ENCODE results near the gene DPF3.

The DPF3 gene

DNA sequence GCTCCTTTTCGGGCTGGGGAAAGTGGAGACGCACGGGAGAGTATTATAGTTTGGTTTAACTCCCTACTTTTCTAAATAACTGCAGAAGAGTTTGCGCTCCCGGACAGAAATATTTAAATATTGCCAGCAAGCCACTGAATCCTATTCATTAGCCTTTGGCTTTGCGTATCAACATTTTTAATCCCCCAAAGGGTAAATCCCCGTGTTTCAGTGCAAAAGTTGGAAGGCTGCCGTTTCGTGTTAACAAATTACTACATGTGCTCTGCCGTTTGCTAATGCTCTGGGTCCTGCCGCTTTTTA lies 372 bp upstream of the DPF3 start:
- TF ChIP-seq GATA3 (IDR thresholded peaks at IDR 0.05; ENCODE audit: low read depth, low read length) (no peak), GATA2 (IDR thresholded peaks at IDR 0.05; ENCODE audit: low read depth, low read length) (no peak)

GRCh38 chr14:72892879-72893635 lies 844 bp downstream of the DPF3 start:
- no peak for TF ChIP-seq GATA2 (IDR thresholded peaks at IDR 0.05; ENCODE audit: low read depth, low read length)
- no peak for TF ChIP-seq GATA3 (IDR thresholded peaks at IDR 0.05; ENCODE audit: low read depth, low read length)

DNA sequence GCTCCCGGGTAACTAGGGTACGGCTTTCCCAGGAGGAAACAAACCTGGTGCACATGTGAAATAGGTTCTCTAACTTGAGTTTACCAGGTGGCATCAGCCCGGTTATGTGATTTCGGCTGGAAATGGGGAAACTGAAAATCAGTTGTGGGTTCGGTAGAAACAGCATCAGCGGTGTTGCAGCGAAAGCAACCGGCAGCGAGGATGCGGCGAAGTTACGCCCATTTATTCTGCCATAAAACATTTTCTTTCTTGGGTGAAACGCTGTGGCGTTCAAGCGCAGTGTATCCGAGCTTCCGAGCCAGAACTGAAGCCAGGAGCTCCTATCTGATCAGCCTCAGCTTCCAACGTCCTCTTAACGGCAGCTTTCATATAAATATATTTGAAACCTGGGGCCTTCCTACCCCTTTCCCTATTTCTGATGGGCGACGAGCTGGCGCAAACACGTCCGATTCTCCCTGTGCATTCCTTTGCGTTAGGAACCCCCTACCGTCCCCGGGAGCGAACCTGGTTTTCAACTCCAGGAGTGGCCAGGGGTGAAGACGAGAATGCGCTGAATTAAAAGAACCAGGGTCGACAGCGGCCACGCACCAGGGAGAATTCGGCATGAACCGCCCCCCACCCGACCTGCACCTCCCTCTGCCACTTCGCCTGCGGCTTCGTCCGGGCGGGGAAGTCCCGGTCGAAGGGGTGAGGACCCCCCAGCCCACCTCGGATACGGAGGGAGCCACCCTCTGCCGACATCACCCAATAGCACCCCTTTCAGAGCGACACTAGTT lies 1.6 kb downstream of the DPF3 start:
- TF ChIP-seq GATA2 (IDR thresholded peaks at IDR 0.05; ENCODE audit: low read depth, low read length) (no peak), GATA3 (IDR thresholded peaks at IDR 0.05; ENCODE audit: low read depth, low read length) (no peak)

DNA sequence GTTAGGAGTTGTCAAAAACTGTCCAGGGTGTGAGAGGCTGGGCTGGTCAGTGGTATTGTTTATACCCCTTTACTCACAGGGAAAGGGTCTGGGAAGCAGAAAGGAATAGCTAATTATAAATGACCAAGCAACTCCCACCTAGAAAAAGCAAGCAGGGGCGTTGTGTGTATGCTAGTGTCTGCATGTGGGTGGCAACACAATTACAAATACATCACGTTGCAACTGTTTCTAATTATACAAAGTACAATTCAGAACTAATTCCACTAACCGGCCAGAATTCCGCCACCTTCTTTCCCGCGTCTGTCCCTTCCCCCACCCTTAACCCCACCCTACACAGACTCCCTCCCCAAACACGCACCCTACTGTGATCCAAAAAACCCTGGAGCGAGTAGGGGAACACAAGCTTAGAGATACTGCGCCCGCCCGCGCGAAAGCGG lies 2.2 kb downstream of the DPF3 start:
- TF ChIP-seq GATA2 (IDR thresholded peaks at IDR 0.05; ENCODE audit: low read depth, low read length) = no peak
- TF ChIP-seq GATA3 (IDR thresholded peaks at IDR 0.05; ENCODE audit: low read depth, low read length) = no peak

- TF ChIP-seq GATA2 (IDR thresholded peaks at IDR 0.05; ENCODE audit: low read depth, low read length) = no peak
- TF ChIP-seq GATA3 (IDR thresholded peaks at IDR 0.05; ENCODE audit: low read depth, low read length) = no peak
Measured at GRCh38 chr14:72889366-72889765, 4.5 kb downstream of the DPF3 start.

DNA sequence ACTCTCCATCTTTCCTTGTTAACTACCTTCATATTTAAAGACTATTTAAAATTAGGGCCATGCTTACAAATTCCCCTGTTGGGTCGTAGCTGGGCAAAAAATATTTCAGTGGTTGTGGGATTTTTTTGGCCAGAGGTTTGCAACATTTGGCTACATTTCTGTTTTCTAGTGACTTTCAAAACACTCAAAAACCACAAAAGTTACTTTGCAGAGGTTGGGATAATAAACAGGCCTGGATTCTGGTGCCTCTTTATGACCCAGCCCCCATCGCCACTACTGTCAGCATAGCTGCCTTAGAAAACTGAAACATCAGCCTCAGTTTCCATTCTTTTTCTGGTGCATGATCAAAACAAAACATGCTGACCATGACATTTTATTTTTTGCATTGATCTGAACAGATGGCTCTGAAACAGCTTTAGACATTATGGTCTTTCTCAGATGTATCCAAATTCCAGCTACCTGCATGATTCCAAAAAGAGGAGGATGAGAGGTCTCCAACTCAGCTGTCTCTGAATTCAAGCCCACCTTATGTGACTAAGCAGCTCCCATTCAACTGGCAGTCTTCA lies 5.2 kb downstream of the DPF3 start:
- no peak for TF ChIP-seq GATA3 (IDR thresholded peaks at IDR 0.05; ENCODE audit: low read depth, low read length)
- no peak for TF ChIP-seq GATA2 (IDR thresholded peaks at IDR 0.05; ENCODE audit: low read depth, low read length)

DNA sequence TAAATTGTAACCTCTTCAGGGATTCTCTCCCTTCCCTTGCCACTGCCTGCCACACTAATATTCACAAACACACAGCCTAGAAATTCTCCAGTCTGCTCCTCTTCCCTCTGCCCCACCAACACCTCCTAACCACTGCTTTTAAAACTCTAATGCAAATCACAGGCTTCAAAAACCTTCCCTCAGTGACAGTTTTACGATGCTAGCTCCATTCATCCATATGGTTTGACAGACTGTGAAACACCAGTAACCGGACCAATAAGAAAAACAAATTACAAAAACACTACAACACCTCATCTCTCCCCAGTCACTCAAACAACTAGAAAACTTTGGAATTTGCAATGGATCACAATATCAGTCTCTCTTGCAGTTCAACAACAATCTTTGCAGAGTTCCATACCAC lies 5.7 kb downstream of the DPF3 start:
- no peak for TF ChIP-seq GATA2 (IDR thresholded peaks at IDR 0.05; ENCODE audit: low read depth, low read length)
- no peak for TF ChIP-seq GATA3 (IDR thresholded peaks at IDR 0.05; ENCODE audit: low read depth, low read length)

DNA sequence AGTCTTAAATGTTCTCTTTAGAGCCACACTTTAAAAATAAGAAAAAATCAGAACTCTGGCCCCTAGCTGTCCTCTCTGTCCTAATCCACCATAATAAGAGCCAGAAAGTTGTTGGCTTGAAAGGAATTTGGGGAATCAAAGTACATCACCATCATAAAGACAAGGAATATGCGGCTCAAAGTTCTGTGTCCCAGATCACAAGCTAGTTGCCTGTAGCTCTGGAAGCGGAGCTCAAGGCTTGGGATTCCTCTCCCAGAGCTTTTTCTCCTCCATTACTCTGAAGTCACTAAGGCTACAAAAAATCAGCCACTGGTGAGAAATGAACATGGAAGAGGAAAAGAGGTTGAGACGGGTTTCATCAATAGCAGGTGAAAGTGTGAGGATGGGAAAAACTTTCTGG lies 6.4 kb downstream of the DPF3 start:
- TF ChIP-seq GATA3 (IDR thresholded peaks at IDR 0.05; ENCODE audit: low read depth, low read length) = no peak

GRCh38 chr14:72884386-72884785 lies 9.5 kb downstream of the DPF3 start:
- TF ChIP-seq GATA3 (IDR thresholded peaks at IDR 0.05; ENCODE audit: low read depth, low read length) (no peak), GATA2 (IDR thresholded peaks at IDR 0.05; ENCODE audit: low read depth, low read length) (no peak)

DNA sequence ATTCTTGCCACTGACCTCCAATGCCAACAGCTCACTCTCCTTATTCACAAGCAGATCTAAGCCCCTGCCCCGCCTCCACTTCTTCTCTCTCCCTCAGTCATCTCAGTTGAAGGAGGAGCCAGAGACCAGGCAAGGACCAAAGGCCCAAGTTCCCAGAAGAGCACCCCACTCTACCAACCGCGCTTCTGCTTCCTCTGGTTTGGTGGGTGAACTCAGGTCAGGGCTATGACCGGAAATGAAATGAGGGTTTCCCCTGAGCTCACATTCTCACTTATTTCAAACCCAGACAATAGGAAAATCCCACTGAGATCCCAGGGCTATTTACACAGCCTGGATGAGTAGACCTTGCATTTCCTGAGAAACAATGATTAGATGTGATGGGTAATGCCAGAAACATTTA lies 9.9 kb downstream of the DPF3 start:
- no peak for TF ChIP-seq GATA2 (IDR thresholded peaks at IDR 0.05; ENCODE audit: low read depth, low read length)
- TF ChIP-seq GATA3 (IDR thresholded peaks at IDR 0.05; ENCODE audit: low read depth, low read length) = no peak

- TF ChIP-seq GATA3 (IDR thresholded peaks at IDR 0.05; ENCODE audit: low read depth, low read length) = no peak
- TF ChIP-seq GATA2 (IDR thresholded peaks at IDR 0.05; ENCODE audit: low read depth, low read length) = no peak
Measured at GRCh38 chr14:72883109-72883508, 10.8 kb downstream of the DPF3 start.

- TF ChIP-seq GATA3 (IDR thresholded peaks at IDR 0.05; ENCODE audit: low read depth, low read length) (no peak), GATA2 (IDR thresholded peaks at IDR 0.05; ENCODE audit: low read depth, low read length) (no peak)
Measured at GRCh38 chr14:72882463-72882862, 11.4 kb downstream of the DPF3 start.

- TF ChIP-seq GATA2 (IDR thresholded peaks at IDR 0.05; ENCODE audit: low read depth, low read length) (no peak), GATA3 (IDR thresholded peaks at IDR 0.05; ENCODE audit: low read depth, low read length) (no peak)
Measured at GRCh38 chr14:72882047-72882446, 11.9 kb downstream of the DPF3 start.

DNA sequence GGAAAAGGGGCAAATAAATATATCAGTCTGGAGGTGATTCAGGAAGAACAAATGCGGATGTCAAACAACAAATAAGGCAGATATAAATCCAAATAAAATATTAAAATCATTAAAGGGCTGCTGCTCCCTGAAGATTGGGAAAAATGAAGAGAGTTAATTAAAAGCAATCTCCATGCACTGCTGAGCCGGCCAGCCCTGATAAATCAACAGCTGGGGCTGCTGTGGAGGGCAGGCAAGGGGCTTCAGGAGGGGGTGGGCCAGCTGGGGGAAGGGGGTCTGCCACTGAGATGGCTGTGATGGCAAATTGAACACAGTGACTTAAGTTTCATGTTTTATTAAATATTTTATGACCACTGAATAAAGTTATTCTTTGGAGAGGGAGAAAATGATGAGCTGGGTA lies 12.4 kb downstream of the DPF3 start:
- TF ChIP-seq GATA2 (IDR thresholded peaks at IDR 0.05; ENCODE audit: low read depth, low read length) (no peak), GATA3 (IDR thresholded peaks at IDR 0.05; ENCODE audit: low read depth, low read length) (no peak)

- TF ChIP-seq GATA3 (IDR thresholded peaks at IDR 0.05; ENCODE audit: low read depth, low read length) = no peak
- TF ChIP-seq GATA2 (IDR thresholded peaks at IDR 0.05; ENCODE audit: low read depth, low read length) = no peak
Measured at GRCh38 chr14:72880820-72881219, 13.1 kb downstream of the DPF3 start.
